ENCODE data around the gene BTN3A1. TPM values are rescaled to one million over a fixed set of nuclear protein-coding genes. Genes with fewer than 3 reads are reported as not detected.

BTN3A1 gene
- total RNA-seq, 1 donor from 2014 or later, result 9.7 TPM

- H3K36me3 Mint-ChIP-seq, result no peaks in the 10 kb centered on the region
- H3K27ac Mint-ChIP-seq, result peak overlapping the region; percentile 7
- H3K36me3 ChIP-seq, result no peaks in the 10 kb centered on the region
- H3K79me2 ChIP-seq (ENCODE audit: low read depth), result peaks cover 7% of the 10 kb centered on the region
- no peaks in the 10 kb centered on the region for H4K20me1 ChIP-seq (ENCODE audit: low read depth)
- DNase-seq (ENCODE audit: low spot score), result no peak
- H2AFZ ChIP-seq (replicated peaks), result no peak overlapping the region
- no peaks in the 10 kb centered on the region for H3K27me3 ChIP-seq
- H3F3A ChIP-seq (ENCODE audit: low read depth), result no peaks in the 10 kb centered on the region
- no peaks in the 10 kb centered on the region for H3K9me3 Mint-ChIP-seq
- no peak overlapping the region for H3K9ac ChIP-seq
- H3K27ac ChIP-seq, result no peak overlapping the region
- peaks cover 25% of the 10 kb centered on the region for H3K4me1 Mint-ChIP-seq
- peaks cover 14% of the 10 kb centered on the region for H3K27me3 Mint-ChIP-seq (ENCODE audit: insufficient read depth, low read depth)
- no peak overlapping the region for H3K4me3 ChIP-seq
- H3K4me1 ChIP-seq, result peaks cover 5% of the 10 kb centered on the region
- H3K9me3 ChIP-seq (ENCODE audit: low read depth), result no peaks in the 10 kb centered on the region
- no peak overlapping the region for H3K4me3 Mint-ChIP-seq
- no peak overlapping the region for H3K4me2 ChIP-seq
- TF ChIP-seq EZH2 (IDR thresholded peaks at IDR 0.05) (no peak), EZH2phosphoT487 (IDR thresholded peaks at IDR 0.05) (no peak), CTCF (IDR thresholded peaks at IDR 0.05) (no peak)
Observed at GRCh38 chr6:26379740-26380139, 22.3 kb upstream of the BTN3A1 start.

GRCh38 chr6:26380256-26380655 is 21.8 kb upstream of the BTN3A1 start:
- no peak overlapping the region for H3K27ac Mint-ChIP-seq
- TF ChIP-seq EZH2phosphoT487 (IDR thresholded peaks at IDR 0.05) (no peak), EZH2 (IDR thresholded peaks at IDR 0.05) (no peak), CTCF (IDR thresholded peaks at IDR 0.05) (no peak)
- DNase-seq (ENCODE audit: low spot score), result no peak
- Histone ChIP-seq H3K9me3 (ENCODE audit: low read depth) (no peaks in the 10 kb centered on the region), H3K9ac (no peak overlapping the region), H4K20me1 (ENCODE audit: low read depth) (no peaks in the 10 kb centered on the region), H3K4me1 (peaks cover 5% of the 10 kb centered on the region), H3F3A (ENCODE audit: low read depth) (no peaks in the 10 kb centered on the region), H3K27me3 (no peaks in the 10 kb centered on the region), H3K4me2 (no peak overlapping the region), H3K79me2 (ENCODE audit: low read depth) (peaks cover 7% of the 10 kb centered on the region), H3K36me3 (no peaks in the 10 kb centered on the region), H2AFZ (replicated peaks) (no peak overlapping the region), H3K4me3 (no peak overlapping the region), H3K27ac (no peak overlapping the region)
- H3K4me3 Mint-ChIP-seq, result peak overlapping the region; percentile 6
- no peaks in the 10 kb centered on the region for H3K9me3 Mint-ChIP-seq
- peaks cover 2% of the 10 kb centered on the region for H3K36me3 Mint-ChIP-seq
- peaks cover 27% of the 10 kb centered on the region for H3K4me1 Mint-ChIP-seq
- peaks cover 16% of the 10 kb centered on the region for H3K27me3 Mint-ChIP-seq (ENCODE audit: insufficient read depth, low read depth)

- TF ChIP-seq CTCF (IDR thresholded peaks at IDR 0.05), result no peak
- no peak for TF ChIP-seq EZH2phosphoT487 (IDR thresholded peaks at IDR 0.05)
- TF ChIP-seq EZH2 (IDR thresholded peaks at IDR 0.05), result no peak
- Mint-ChIP-seq H3K27ac (no peak overlapping the region), H3K4me1 (peaks cover 25% of the 10 kb centered on the region), H3K27me3 (ENCODE audit: insufficient read depth, low read depth) (peaks cover 16% of the 10 kb centered on the region), H3K9me3 (no peaks in the 10 kb centered on the region), H3K36me3 (peaks cover 4% of the 10 kb centered on the region), H3K4me3 (peak overlapping the region; percentile 93)
- Histone ChIP-seq H4K20me1 (ENCODE audit: low read depth) (no peaks in the 10 kb centered on the region), H3K9ac (no peak overlapping the region), H3K4me3 (no peak overlapping the region), H3K27me3 (no peaks in the 10 kb centered on the region), H3K4me2 (no peak overlapping the region), H3K9me3 (ENCODE audit: low read depth) (no peaks in the 10 kb centered on the region), H3F3A (ENCODE audit: low read depth) (no peaks in the 10 kb centered on the region), H3K4me1 (peaks cover 13% of the 10 kb centered on the region), H2AFZ (replicated peaks) (peak overlapping the region; percentile 94), H3K79me2 (ENCODE audit: low read depth) (peaks cover 7% of the 10 kb centered on the region), H3K27ac (no peak overlapping the region), H3K36me3 (no peaks in the 10 kb centered on the region)
- no peak for DNase-seq (ENCODE audit: low spot score)
Observed at GRCh38 chr6:26382121-26382520, 20.0 kb upstream of the BTN3A1 start.
